LNCaP clone FGC (cell line): Measurements from ENCODE around the gene ARHGAP10.

ENCODE experiments used
- DNase-seq: peaks from one replicate; pipeline ENCODE4 v3.0.0-alpha.2; 2011; ENCODE audit warnings: low read depth
- H3K4me3 ChIP-seq: 2 replicates; pipeline ENCODE4 v1.5.1; 2011; ENCODE audit warnings: mild to moderate bottlenecking, low read depth, low read length, control low read depth
- CTCF ChIP-seq: IDR thresholded peaks from 2 replicates; pipeline ENCODE4 v1.5.1; 2012; ENCODE audit warnings: mild to moderate bottlenecking; ENCODE audit not compliant: control insufficient read depth, insufficient read depth; ENCODE audit errors: extremely low read depth

Gene ARHGAP10

DNA sequence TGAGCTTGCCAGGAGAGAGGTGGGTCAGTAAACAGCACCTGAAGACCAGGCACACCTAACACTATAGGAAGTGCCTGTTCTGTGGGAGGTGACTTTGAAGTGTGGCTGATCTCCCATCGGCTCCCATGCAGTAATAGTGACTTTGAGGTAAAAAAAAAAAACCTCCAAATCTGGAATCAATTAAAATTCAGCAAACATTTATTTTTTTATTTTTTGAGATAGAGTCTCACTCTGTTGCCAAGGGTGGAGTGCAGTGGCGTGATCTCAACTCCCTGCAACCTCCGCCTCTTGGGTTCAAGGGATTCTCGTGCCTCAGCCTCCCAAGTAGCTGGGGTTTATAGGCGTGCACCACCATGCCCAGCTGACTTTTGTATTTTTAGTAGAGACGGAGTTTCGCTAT is 32.4 kb downstream of the ARHGAP10 start:
- DNase-seq, result no peak
- H3K4me3 ChIP-seq, result no peak overlapping the region
- no peak for TF ChIP-seq CTCF

DNA sequence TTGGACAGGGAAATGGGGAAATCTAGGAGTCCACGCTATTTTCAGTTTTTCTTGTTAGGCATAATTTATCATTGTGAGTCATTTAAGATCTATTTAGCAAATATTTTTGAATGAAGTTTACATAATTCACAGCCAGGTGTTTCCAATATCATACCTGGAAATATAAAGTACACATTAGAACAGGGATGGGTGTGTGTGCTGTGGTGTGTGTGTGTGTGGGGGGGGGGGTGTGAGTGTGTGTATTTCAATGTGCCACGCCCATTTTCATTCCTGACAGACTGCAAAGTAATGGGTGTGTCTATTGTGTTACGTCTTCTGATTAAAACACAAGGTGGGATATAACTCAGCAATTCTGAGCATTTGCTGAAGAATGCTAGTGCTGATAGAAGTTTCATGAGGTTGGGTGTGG is 33.2 kb downstream of the ARHGAP10 start:
- DNase-seq, result no peak
- no peak overlapping the region for H3K4me3 ChIP-seq
- TF ChIP-seq CTCF, result no peak

- H3K4me3 ChIP-seq, result no peak overlapping the region
- TF ChIP-seq CTCF, result no peak
- no peak for DNase-seq
Observed at GRCh38 chr4:147768113-147768512, 36.2 kb downstream of the ARHGAP10 start.

DNA sequence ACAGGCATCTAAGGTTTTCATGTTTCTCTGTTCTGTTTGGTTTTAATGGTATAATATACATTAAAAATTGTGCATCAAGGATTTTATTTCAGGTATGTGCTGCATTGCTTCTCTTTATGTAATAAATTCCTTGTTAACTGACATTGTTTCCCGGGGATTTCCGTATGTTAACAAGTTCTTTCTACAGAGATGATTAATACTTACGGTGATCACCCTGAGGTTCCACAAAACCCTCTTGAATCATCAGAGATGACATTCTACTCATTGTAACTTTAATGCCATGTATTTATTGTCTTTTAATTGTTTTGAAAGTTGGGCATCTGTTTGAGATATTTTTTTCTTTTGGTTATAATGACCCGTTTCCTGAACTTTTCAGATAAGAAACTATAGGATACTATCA is 37.5 kb downstream of the ARHGAP10 start:
- H3K4me3 ChIP-seq, result no peak overlapping the region
- TF ChIP-seq CTCF, result no peak
- no peak for DNase-seq

DNA sequence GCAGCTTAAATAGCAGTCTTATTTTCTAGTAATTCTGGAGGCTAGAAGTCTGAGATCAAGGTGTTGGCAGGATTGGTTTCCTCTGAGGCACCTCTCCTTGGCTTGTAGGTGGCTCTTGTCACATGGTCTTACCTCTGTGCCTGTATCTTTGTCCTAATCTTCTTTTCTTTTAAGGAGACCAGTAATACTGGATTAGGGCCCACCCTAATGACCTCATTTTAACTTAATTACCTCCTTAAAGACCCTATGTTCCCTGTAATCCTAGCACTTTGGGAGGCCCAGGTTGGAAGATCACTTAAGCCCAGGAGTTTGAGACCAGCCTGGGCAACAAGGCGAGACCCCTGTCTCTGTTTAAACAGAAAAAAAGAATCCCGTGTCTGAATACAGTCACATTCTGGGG is 38.9 kb downstream of the ARHGAP10 start:
- no peak for DNase-seq
- no peak overlapping the region for H3K4me3 ChIP-seq
- no peak for TF ChIP-seq CTCF

DNA sequence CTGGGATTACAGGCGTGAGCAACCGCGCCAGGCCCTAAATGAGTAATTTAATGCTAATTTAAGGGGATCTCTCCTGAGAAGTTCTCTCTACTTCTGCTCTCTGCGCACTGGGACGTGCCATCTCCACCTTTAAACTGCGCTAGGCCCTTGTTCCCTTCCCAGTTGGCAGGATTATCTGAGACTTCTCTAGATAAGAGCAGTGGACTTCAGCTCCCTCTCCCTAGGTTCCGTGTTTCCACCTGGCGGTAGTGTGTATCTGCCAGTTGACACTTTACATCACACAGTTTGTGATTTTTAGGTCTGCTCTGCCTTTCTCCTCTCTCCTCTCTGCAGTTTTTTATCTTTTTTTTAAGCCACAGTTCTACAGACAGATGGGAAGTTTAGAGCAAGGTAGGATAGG is 40.2 kb downstream of the ARHGAP10 start:
- no peak for TF ChIP-seq CTCF
- DNase-seq, result no peak
- no peak overlapping the region for H3K4me3 ChIP-seq

GRCh38 chr4:147772459-147772969 is 40.6 kb downstream of the ARHGAP10 start:
- TF ChIP-seq CTCF, result no peak
- no peak for DNase-seq

More at GRCh38 chr4:147772459-147772969, 40.6 kb downstream of the ARHGAP10 start:
- H3K4me3 ChIP-seq, result no peak overlapping the region
